Spleen (tissue), 11 donors: ENCODE data around the gene COL11A2. TPM values are rescaled to one million over a fixed set of nuclear protein-coding genes. Genes with fewer than 3 reads are reported as not detected.

ENCODE experiments used
- DNase-seq: peaks from one replicate; pipeline ENCODE4 v3.0.0-alpha.2; 2020
- H3K27ac ChIP-seq, 8 donors: fragments of 200-600 bp; sonication (generic) in 7 of 8; 1 replicate in 4 of 8; 2 replicates in 4 of 8; pipeline versions ENCODE4 v1.5.0 to v1.8.0; 2016 to 2021; ENCODE audit warnings: inconsistent platforms in 4 of 8, mild to moderate bottlenecking in 4 of 8, moderate library complexity in 1 of 8
- H3K27me3 ChIP-seq, 7 donors: fragments of 200-600 bp; sonication (generic) in 6 of 7; replicated peaks in 1 of 7; 1 replicate in 4 of 7; 2 replicates in 3 of 7; pipeline versions ENCODE4 v1.5.0 to v1.8.0; 2016 to 2021; ENCODE audit warnings: inconsistent platforms in 3 of 7, mild to moderate bottlenecking in 1 of 7
- H3K36me3 ChIP-seq, 6 donors: fragments of 200-600 bp; sonication (generic) in 5 of 6; 1 replicate in 4 of 6; 2 replicates in 2 of 6; pipeline versions ENCODE4 v1.5.0 to v1.8.0; 2016 to 2021; ENCODE audit warnings: inconsistent platforms in 2 of 6
- H3K4me1 ChIP-seq, 6 donors: fragments of 200-600 bp; sonication (generic) in 5 of 6; 1 replicate in 3 of 6; 2 replicates in 3 of 6; pipeline versions ENCODE4 v1.5.0 to v1.8.0; 2016 to 2021; ENCODE audit warnings: inconsistent platforms in 3 of 6
- H3K4me3 ChIP-seq, 8 donors: fragments of 200-600 bp; sonication (generic) in 7 of 8; 1 replicate in 4 of 8; 2 replicates in 4 of 8; pipeline versions ENCODE4 v1.5.0 to v1.8.0; 2016 to 2021; ENCODE audit warnings: inconsistent platforms in 4 of 8, mild to moderate bottlenecking in 4 of 8, moderate library complexity in 2 of 8
- H3K9me3 ChIP-seq, 8 donors: fragments of 200-600 bp; sonication (generic) in 7 of 8; 1 replicate in 4 of 8; 2 replicates in 4 of 8; pipeline versions ENCODE4 v1.5.0 to v1.8.0; 2016 to 2021; ENCODE audit warnings: inconsistent platforms in 4 of 8
- CTCF ChIP-seq, 11 experiments: fragments of 200-600 bp in 7 of 11; fragments of 450-650 bp in 4 of 11; sonication (generic) in 4 of 11; IDR thresholded peaks in 8 of 11; conservative IDR thresholded peaks in 3 of 11; 1 replicate in 7 of 11; 2 replicates in 4 of 11; pipeline versions ENCODE4 v1.4.0 to v1.8.0; 2016 to 2021; ENCODE audit warnings: antibody characterized with exemption in 11 of 11, inconsistent platforms in 4 of 11, mild to moderate bottlenecking in 1 of 11
- POLR2A ChIP-seq, 3 donors: fragments of 450-650 bp; IDR thresholded peaks; one replicate each; pipeline ENCODE4 v1.5.1; 2017; ENCODE audit warnings: antibody characterized with exemption in 3 of 3, mild to moderate bottlenecking in 1 of 3
- POLR2AphosphoS5 ChIP-seq, 3 donors: sonication (generic); formaldehyde crosslinking; IDR thresholded peaks; one replicate each; pipeline ENCODE4 v1.5.1; 2017; ENCODE audit warnings: antibody characterized with exemption in 3 of 3
- WGBS, 5 donors: extraction: QIAGEN DNeasy Blood & Tissue Kit in 3 of 5; methylation state at CpG; one replicate each; pipeline versions ENCODE4 v1.1.5 to v1.1.7; 2013 to 2018; 5-methylcytosine and 5-hydroxymethylcytosine counted together
- intact Hi-C: fragments of 100-400 bp; cut with DNase I; formaldehyde crosslinking; loops from one replicate; pipeline ENCODE4 v1.15.0; 2023; ENCODE audit warnings: low total_unique reads
- polyA plus RNA-seq, 3 donors: library from polyadenylated mRNA; stranded (reverse); fragments of 200-250 nt; gene quantifications; one replicate each; pipeline ENCODE4 v1.2.1, GENCODE V29; 2013
- total RNA-seq, 7 donors: library from RNA; depleted of rRNA in 3 of 7; stranded (reverse); fragments of >200 nt in 3 of 7; fragmentation: NEBNext Ultra II Directional in 4 of 7; extraction: Animal tissue kit (Norgen Biotek cat#: 25700) in 4 of 7; gene quantifications; one replicate each; pipeline versions ENCODE4 v1.1.0 to v1.2.1, GENCODE V29; 2016 to 2021
- donor health status: healthy with polysubstance abuse.
- donor health status: DM: no; HTN: no; CAD: no; lungs with moderate emphysema.
- donor health status: DM: no; HTN: no; CAD: no.
- donor health status: Bipolar disorder and iron deficiency.
- donor health status: healthy.
- donor health status: DM: no; HTN: no; CAD: no.
- donor health status: DM: yes; HTN: yes; CAD: no.

COL11A2 gene
- total and polyA plus RNA-seq, 10 donors = 0.68 to 2.4 (median 1.3) TPM

- Histone ChIP-seq H3K27me3 (no peaks in the 10 kb centered on the region), H3K27ac (no peak overlapping the region), H3K36me3 (no peaks in the 10 kb centered on the region), H3K9me3 (no peaks in the 10 kb centered on the region), H3K4me1 (peaks cover 0 to 12% (median 9%) of the 10 kb centered on the region in 6 donors), H3K4me3 (no peak overlapping the region)
- no peak for TF ChIP-seq POLR2A (IDR thresholded peaks at IDR 0.05)
- TF ChIP-seq CTCF (IDR thresholded peaks at IDR 0.05 in 8 of 11, conservative IDR thresholded peaks at IDR 0.05 in 3 of 11) = no peak
- no peak for TF ChIP-seq POLR2AphosphoS5 (IDR thresholded peaks at IDR 0.05)
- DNase-seq = no peak
- WGBS, 5 donors = 72 to 83% (median 79%) methylated on average over 6 of the region's 6 CpGs
- intact Hi-C loops = no loop called here
Measured at GRCh38 chr6:33166363-33166762, 25.9 kb downstream of the COL11A2 start.

- 86 to 92% (median 87%) methylated on average over 17 of the region's 17 CpGs for WGBS, 5 donors
- H3K4me3 ChIP-seq = no peak overlapping the region
- H3K36me3 ChIP-seq = no peaks in the 10 kb centered on the region
- no peak overlapping the region for H3K27ac ChIP-seq
- H3K27me3 ChIP-seq = no peaks in the 10 kb centered on the region
- peaks cover 0 to 19% (median 15%) of the 10 kb centered on the region in 6 donors for H3K4me1 ChIP-seq
- no peak for DNase-seq
- TF ChIP-seq POLR2A (IDR thresholded peaks at IDR 0.05) = no peak
- no peak for TF ChIP-seq CTCF (IDR thresholded peaks at IDR 0.05 in 8 of 11, conservative IDR thresholded peaks at IDR 0.05 in 3 of 11)
- TF ChIP-seq POLR2AphosphoS5 (IDR thresholded peaks at IDR 0.05) = no peak
- intact Hi-C loops = no loop called here
- H3K9me3 ChIP-seq = no peaks in the 10 kb centered on the region
Measured at GRCh38 chr6:33165581-33166258, 26.5 kb downstream of the COL11A2 start.

GRCh38 chr6:33164665-33165373 is 27.4 kb downstream of the COL11A2 start:
- Histone ChIP-seq H3K27ac (no peak overlapping the region), H3K4me3 (no peak overlapping the region), H3K4me1 (peaks cover 0 to 22% (median 15%) of the 10 kb centered on the region in 6 donors), H3K36me3 (no peaks in the 10 kb centered on the region), H3K9me3 (no peaks in the 10 kb centered on the region), H3K27me3 (no peaks in the 10 kb centered on the region)
- intact Hi-C loops = no loop called here
- 69 to 80% (median 75%) methylated on average over 14 of the region's 14 CpGs for WGBS, 5 donors
- TF ChIP-seq POLR2A (IDR thresholded peaks at IDR 0.05) = no peak
- TF ChIP-seq CTCF (IDR thresholded peaks at IDR 0.05 in 8 of 11, conservative IDR thresholded peaks at IDR 0.05 in 3 of 11) = no peak
- TF ChIP-seq POLR2AphosphoS5 (IDR thresholded peaks at IDR 0.05) = no peak
- DNase-seq = no peak

- Histone ChIP-seq H3K36me3 (no peaks in the 10 kb centered on the region), H3K4me1 (peaks cover 0 to 22% (median 15%) of the 10 kb centered on the region in 6 donors), H3K27me3 (no peaks in the 10 kb centered on the region), H3K27ac (no peak overlapping the region), H3K9me3 (no peaks in the 10 kb centered on the region), H3K4me3 (no peak overlapping the region)
- WGBS, 5 donors = 63 to 74% (median 69%) methylated on average over 10 of the region's 10 CpGs
- TF ChIP-seq CTCF (IDR thresholded peaks at IDR 0.05 in 8 of 11, conservative IDR thresholded peaks at IDR 0.05 in 3 of 11) (no peak), POLR2AphosphoS5 (IDR thresholded peaks at IDR 0.05) (no peak), POLR2A (IDR thresholded peaks at IDR 0.05) (no peak)
- DNase-seq = no peak
- intact Hi-C loops = no loop called here
Measured at GRCh38 chr6:33164176-33164575, 28.1 kb downstream of the COL11A2 start.
